Fibroblast of skin of right biceps (primary cell): ENCODE results near the gene CDK16.
"Not testable (repeated sequence)": the region's sequence is repeated elsewhere in the genome, so short reads cannot be mapped to it uniquely, and the experiment has no call there.

Experiments
- DNase-seq: peaks from one replicate; pipeline ENCODE4 v3.0.0-alpha.2; 2013

The CDK16 gene

DNA sequence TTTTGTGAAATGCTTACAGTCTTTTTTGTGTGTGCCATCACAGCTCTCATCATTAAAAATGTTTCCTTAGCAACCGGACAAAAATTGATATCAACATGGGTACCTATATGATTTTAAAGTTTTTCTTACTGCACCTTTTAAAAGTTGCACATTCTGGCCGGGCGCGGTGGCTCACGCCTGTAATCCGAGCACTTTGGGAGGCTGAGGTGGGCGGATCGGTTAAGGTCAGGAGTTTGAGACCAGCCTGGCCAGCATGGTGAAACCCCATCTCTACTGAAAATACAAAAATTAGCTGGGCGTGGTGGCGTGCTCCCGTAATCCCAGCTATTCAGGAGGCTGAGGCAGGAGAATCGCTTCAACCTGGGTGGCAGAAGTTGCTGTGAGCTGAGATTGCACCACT, 39.1 kb downstream of the CDK16 start:
- not testable (repeated sequence) for DNase-seq

DNA sequence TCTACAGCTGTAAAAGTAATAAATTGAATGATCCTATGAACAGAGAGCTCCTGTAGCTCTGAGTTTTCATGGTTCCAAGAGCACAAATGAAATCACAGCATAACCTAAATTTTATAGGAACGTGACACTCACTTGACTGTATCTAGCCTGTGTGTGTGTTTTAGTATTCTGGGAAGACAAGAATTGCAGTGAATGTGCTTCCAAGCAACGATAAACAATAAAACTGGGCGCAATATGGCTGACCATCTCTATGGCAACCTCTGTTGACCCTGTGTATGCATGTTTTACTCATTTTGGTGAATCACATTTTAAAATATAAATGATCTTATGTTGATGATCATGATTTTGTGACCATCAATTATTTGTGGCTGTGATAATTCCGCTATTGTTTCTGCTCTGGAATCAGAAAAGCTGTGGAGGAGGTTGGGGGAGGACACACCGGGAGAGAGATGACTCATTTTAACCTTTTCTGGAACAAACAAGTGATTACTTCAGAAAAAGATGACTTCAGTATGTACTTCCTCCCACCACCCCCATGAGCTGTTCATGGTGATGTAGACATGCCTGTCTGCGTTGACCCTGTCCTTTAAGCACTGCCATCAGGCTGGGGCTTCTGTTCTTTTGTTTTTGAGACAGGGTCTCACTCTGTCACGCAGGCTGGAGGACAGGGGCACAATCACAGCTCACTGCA, 46.1 kb downstream of the CDK16 start:
- DNase-seq = peak; percentile 49

DNA sequence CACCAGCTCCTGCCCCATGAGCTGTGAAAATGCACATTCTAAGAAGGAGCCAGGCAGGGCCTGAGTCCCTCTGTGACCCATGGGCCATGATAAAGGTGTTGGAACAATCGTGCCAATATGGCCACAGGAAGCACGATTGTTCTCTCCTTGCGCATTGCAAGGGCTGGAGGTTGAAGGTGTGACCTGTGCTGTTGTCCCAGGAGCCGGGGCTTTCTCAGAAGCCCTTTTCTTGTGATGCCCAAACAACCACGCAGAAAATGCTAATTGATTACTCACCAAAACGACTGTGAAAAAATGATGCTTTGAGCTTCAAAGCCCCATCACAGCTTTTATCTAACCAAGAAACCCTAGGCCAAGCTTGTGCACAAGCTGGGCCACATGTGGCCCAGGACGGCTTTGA, 48.2 kb downstream of the CDK16 start:
- no peak for DNase-seq

DNA sequence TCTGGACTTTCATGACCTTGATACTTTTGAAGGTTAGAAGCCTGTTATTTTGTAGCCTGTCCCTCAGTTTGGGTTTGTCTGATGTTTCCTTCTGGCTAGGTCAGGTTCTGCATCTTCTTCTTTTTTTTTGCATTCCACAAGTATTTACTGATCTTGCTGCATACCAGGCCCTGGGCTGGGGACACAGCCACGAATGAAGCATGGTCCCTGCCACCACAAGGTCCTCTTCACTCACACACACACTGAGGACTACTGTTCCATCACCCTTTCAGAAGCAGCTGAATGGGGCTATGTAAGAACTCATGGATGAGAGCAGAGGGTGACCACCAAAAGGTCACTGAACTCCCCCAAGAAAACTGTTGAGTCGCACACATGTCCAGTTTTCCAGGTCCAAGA, 53.5 kb downstream of the CDK16 start:
- DNase-seq = no peak

DNA sequence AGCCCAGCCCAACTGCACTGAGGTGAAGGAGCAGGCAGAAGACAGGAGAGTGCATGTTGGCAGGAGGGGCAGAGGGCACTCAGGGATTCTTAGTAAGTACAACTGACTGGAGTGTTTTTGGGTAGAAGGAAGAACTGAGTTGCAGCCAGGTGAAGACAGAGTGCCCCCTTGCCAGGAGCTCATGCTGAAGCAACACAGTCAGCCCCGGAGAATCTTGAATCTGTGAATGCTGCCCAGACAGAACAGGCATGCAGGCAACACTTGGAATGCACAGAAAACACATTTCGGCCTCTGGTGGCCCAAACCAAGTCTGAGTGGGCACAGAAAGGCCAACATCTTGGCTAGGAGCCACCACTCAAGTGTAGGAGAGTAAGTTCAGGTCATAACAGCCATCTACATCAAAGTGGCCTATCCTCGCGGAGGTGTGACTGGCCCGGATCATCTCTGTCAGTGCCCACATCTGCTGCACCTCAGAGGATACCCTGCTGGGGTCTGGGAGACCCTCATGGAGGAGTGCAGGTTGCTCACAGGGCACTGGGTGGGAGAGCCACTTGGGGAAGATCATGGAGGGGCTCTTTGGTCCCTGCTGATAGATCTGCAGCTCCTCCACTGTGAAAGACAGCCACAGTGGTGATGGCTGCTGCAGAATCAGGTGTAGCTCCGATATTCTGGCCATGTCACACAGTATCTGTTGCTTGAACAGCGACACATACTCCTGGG, 54.7 kb downstream of the CDK16 start:
- DNase-seq = no peak

DNA sequence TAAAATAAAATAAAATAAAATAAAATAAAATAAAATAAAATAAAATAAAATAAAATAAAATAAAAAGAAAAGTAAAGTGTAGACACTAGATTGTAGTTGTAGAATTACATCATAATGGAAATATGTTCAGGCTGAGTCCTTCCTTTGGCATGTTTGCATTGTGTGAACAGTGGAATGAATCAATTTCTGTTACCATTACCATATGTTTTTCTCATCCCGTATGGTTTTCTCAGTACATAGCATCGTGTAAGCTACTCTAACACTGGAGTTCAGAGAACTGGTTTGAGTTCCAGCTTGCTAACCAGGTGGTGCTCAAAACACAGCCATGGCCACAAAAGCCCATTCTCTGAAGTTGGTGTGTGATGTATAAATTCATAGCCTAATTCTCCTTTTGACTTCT, 60.2 kb downstream of the CDK16 start:
- peak; percentile 78 for DNase-seq
